SU-DHL-6 (cell line): ENCODE results near the gene PKN2.

Source experiments
- CTCF ChIP-seq: fragments of 200-600 bp; sonication (generic); IDR thresholded peaks from one replicate; pipeline ENCODE4 v1.5.1; 2017; ENCODE audit warnings: antibody characterized with exemption, mild to moderate bottlenecking, low read length, moderate library complexity; ENCODE audit not compliant: insufficient read depth, poor library complexity, severe bottlenecking
- EZH2phosphoT487 ChIP-seq: fragments of 200-600 bp; sonication (generic), shearing (Covaris generic); conservative IDR thresholded peaks from 2 replicates; pipeline ENCODE4 v1.6.1; 2018; ENCODE audit warnings: mild to moderate bottlenecking, antibody characterized with exemption, low read length, moderate library complexity, mixed read lengths

GRCh38 chr1:88753506-88753905 is 69.4 kb downstream of the PKN2 start:
- TF ChIP-seq CTCF (no peak), EZH2phosphoT487 (no peak)
